LNCAP (cell line): ENCODE data around the gene DGKG.

Source experiments
- CTCF ChIP-seq: fragments of 450-650 bp; IDR thresholded peaks from 2 replicates; pipeline ENCODE4 v1.5.1; 2017; ENCODE audit warnings: mild to moderate bottlenecking

Gene DGKG

GRCh38 chr3:186138272-186138981 is 223.6 kb downstream of the DGKG start:
- no peak for TF ChIP-seq CTCF

GRCh38 chr3:186137051-186137685 is 224.9 kb downstream of the DGKG start:
- TF ChIP-seq CTCF, result no peak

GRCh38 chr3:186133980-186134379 is 228.1 kb downstream of the DGKG start:
- TF ChIP-seq CTCF, result no peak

GRCh38 chr3:186132487-186132886 is 229.5 kb downstream of the DGKG start:
- no peak for TF ChIP-seq CTCF

GRCh38 chr3:186129206-186129605 is 232.8 kb downstream of the DGKG start:
- no peak for TF ChIP-seq CTCF

GRCh38 chr3:186128158-186128557 is 233.9 kb downstream of the DGKG start:
- no peak for TF ChIP-seq CTCF

GRCh38 chr3:186127463-186127862 is 234.6 kb downstream of the DGKG start:
- no peak for TF ChIP-seq CTCF
